OCI-LY1 (cell line): ENCODE results near the gene KAT6B.

ENCODE experiments used
- H2AFZ ChIP-seq: fragments of 200-600 bp; sonication (generic), shearing (Covaris generic); 2 replicates; pipeline ENCODE4 v1.6.0; 2014; ENCODE audit warnings: antibody characterized with exemption, mild to moderate bottlenecking, low read length
- H3F3A ChIP-seq: fragments of 200-600 bp; sonication (generic), shearing (Covaris generic); 2 replicates; pipeline ENCODE4 v1.6.0; 2014; ENCODE audit warnings: mild to moderate bottlenecking, antibody characterized with exemption, low read length, moderate library complexity; ENCODE audit not compliant: insufficient read depth
- H3K27ac ChIP-seq: fragments of 200-600 bp; sonication (generic); 2 replicates; pipeline ENCODE4 v1.5.1; 2014; ENCODE audit warnings: low read length, mixed run types, mild to moderate bottlenecking, low read depth; ENCODE audit not compliant: poor library complexity, severe bottlenecking
- H3K27me3 ChIP-seq: fragments of 200-600 bp; sonication (generic); 2 replicates; pipeline ENCODE4 v1.6.0; 2014; ENCODE audit warnings: antibody characterized with exemption, mild to moderate bottlenecking, low read length, moderate library complexity; ENCODE audit not compliant: insufficient read depth
- H3K36me3 ChIP-seq: fragments of 200-600 bp; sonication (generic); 2 replicates; pipeline ENCODE4 v1.6.1; 2014; ENCODE audit warnings: mild to moderate bottlenecking, antibody characterized with exemption, low read length, moderate library complexity, mixed read lengths; ENCODE audit not compliant: insufficient read depth
- H3K4me1 ChIP-seq: fragments of 200-600 bp; sonication (generic); 2 replicates; pipeline ENCODE4 v1.5.1; 2014; ENCODE audit warnings: mild to moderate bottlenecking, low read length, moderate library complexity; ENCODE audit not compliant: insufficient read depth, severe bottlenecking
- H3K4me2 ChIP-seq: fragments of 200-600 bp; sonication (generic), shearing (Covaris generic); 2 replicates; pipeline ENCODE4 v1.6.1; 2014; ENCODE audit warnings: low read length
- H3K4me3 ChIP-seq: fragments of 200-600 bp; sonication (generic); 2 replicates; pipeline ENCODE4 v1.5.1; 2014; ENCODE audit warnings: low read length, low read depth, mild to moderate bottlenecking, mixed read lengths; ENCODE audit not compliant: poor library complexity, severe bottlenecking
- H3K79me2 ChIP-seq: fragments of 200-600 bp; shearing (Covaris generic); 2 replicates; pipeline ENCODE4 v1.6.1; 2016; ENCODE audit warnings: mixed run types, low read length, mixed read lengths; ENCODE audit not compliant: insufficient read depth
- H3K9ac ChIP-seq: fragments of 200-600 bp; sonication (generic), shearing (Covaris generic); 2 replicates; pipeline ENCODE4 v1.6.1; 2014; ENCODE audit warnings: mild to moderate bottlenecking, low read length, mixed read lengths
- H3K9me2 ChIP-seq: fragments of 200-600 bp; sonication (generic), shearing (Covaris generic); 2 replicates; pipeline ENCODE4 v1.6.1; 2014; ENCODE audit warnings: low read depth, mild to moderate bottlenecking, low read length, mixed read lengths
- H3K9me3 ChIP-seq: fragments of 200-600 bp; shearing (Covaris generic); 2 replicates; pipeline ENCODE4 v1.6.1; 2014; ENCODE audit warnings: low read length, mixed read lengths
- H4K20me1 ChIP-seq: fragments of 200-600 bp; sonication (generic), shearing (Covaris generic); 2 replicates; pipeline ENCODE4 v1.6.0; 2016; ENCODE audit warnings: mild to moderate bottlenecking, low read length; ENCODE audit not compliant: insufficient read depth
- CTCF ChIP-seq: fragments of 200-600 bp; sonication (generic), shearing (Covaris generic); IDR thresholded peaks from 2 replicates; pipeline ENCODE4 v1.5.1; 2017; ENCODE audit warnings: mild to moderate bottlenecking, antibody characterized with exemption, low read length, moderate library complexity, mixed read lengths
- EZH2 ChIP-seq: fragments of 200-600 bp; sonication (generic), shearing (Covaris generic); IDR thresholded peaks from 2 replicates; pipeline ENCODE4 v1.8.0; 2017; ENCODE audit warnings: borderline replicate concordance, mixed run types, mild to moderate bottlenecking, antibody characterized with exemption, low read length, moderate library complexity, mixed read lengths

KAT6B gene

DNA sequence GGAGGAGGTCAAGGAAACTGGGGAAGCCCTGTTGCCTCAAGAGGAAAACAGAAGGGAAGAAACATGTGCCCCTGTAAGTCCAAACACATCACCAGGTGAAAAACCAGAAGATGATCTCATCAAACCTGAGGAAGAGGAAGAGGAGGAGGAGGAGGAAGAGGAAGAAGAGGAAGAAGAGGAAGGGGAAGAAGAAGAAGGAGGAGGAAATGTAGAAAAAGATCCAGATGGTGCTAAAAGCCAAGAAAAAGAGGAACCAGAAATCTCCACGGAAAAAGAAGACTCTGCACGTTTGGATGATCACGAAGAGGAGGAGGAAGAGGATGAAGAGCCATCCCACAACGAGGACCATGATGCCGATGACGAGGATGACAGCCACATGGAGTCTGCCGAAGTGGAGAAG, 202.3 kb downstream of the KAT6B start:
- H3K27me3 ChIP-seq = no peaks in the 10 kb centered on the region
- H3K27ac ChIP-seq = no peak overlapping the region
- H4K20me1 ChIP-seq = no peaks in the 10 kb centered on the region
- no peaks in the 10 kb centered on the region for H3F3A ChIP-seq
- H3K9me3 ChIP-seq = no peaks in the 10 kb centered on the region
- peaks cover 68% of the 10 kb centered on the region for H3K36me3 ChIP-seq
- H3K4me2 ChIP-seq = no peak overlapping the region
- TF ChIP-seq CTCF (no peak), EZH2 (no peak)
- H3K9me2 ChIP-seq = no peaks in the 10 kb centered on the region
- no peaks in the 10 kb centered on the region for H3K79me2 ChIP-seq
- peaks cover 6% of the 10 kb centered on the region for H3K4me1 ChIP-seq
- no peak overlapping the region for H3K9ac ChIP-seq
- no peak overlapping the region for H3K4me3 ChIP-seq
- H2AFZ ChIP-seq = no peak overlapping the region

DNA sequence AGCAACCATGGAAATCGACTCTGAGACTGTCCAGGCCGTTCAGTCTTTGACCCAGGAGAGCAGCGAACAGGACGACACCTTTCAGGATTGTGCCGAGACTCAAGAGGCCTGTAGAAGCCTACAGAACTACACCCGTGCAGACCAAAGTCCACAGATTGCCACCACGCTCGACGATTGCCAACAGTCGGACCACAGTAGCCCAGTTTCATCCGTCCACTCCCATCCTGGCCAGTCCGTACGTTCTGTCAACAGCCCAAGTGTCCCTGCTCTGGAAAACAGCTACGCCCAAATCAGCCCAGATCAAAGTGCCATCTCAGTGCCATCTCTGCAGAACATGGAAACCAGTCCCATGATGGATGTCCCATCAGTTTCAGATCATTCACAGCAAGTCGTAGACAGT, 203.0 kb downstream of the KAT6B start:
- Histone ChIP-seq H3K4me1 (peaks cover 6% of the 10 kb centered on the region), H2AFZ (no peak overlapping the region), H4K20me1 (no peaks in the 10 kb centered on the region), H3K9me3 (no peaks in the 10 kb centered on the region), H3K9ac (no peak overlapping the region), H3K9me2 (no peaks in the 10 kb centered on the region), H3K4me2 (no peak overlapping the region), H3F3A (no peaks in the 10 kb centered on the region), H3K27ac (no peak overlapping the region), H3K27me3 (no peaks in the 10 kb centered on the region), H3K4me3 (no peak overlapping the region), H3K36me3 (peaks cover 66% of the 10 kb centered on the region), H3K79me2 (no peaks in the 10 kb centered on the region)
- no peak for TF ChIP-seq EZH2
- no peak for TF ChIP-seq CTCF

GRCh38 chr10:75029857-75030256, 203.5 kb downstream of the KAT6B start:
- Histone ChIP-seq H3K27me3 (no peaks in the 10 kb centered on the region), H3K36me3 (peaks cover 61% of the 10 kb centered on the region), H4K20me1 (no peaks in the 10 kb centered on the region), H3K27ac (no peak overlapping the region), H3K4me1 (peaks cover 6% of the 10 kb centered on the region), H3K9me2 (no peaks in the 10 kb centered on the region), H3K79me2 (no peaks in the 10 kb centered on the region), H2AFZ (no peak overlapping the region), H3F3A (no peaks in the 10 kb centered on the region), H3K9me3 (no peaks in the 10 kb centered on the region), H3K9ac (no peak overlapping the region), H3K4me3 (no peak overlapping the region), H3K4me2 (no peak overlapping the region)
- no peak for TF ChIP-seq CTCF
